HCT116 (cell line): ENCODE data around the gene EPB41L5. TPM values are rescaled to one million over a fixed set of nuclear protein-coding genes. Genes with fewer than 3 reads are reported as not detected.

ENCODE experiments used
- ATAC-seq: fragments of 200-7000 bp; cut with Tn5 transposase; 2 replicates; pipeline ENCODE4 v1.9.1; 2020; ENCODE audit warnings: mild to moderate bottlenecking, moderate library complexity
- BruUV-seq: library from RNA; stranded (reverse); fragments of 400-500 nt; replicated peaks from 2 replicates; lab custom pipeline; 2021; lab: Mats Ljungman, UMichigan
- CTCF ChIA-PET: fragments of 300-600 bp; sonication (Branson Sonifier 250); formaldehyde crosslinking; loops from one replicate; lab custom pipeline; 2021; ENCODE audit warnings: antibody characterized with exemption; lab: Charles Lee
- POLR2A ChIA-PET: fragments of 300-600, 350-600 bp; sonication (Branson Sonifier 250); formaldehyde crosslinking; loops from one replicate; lab custom pipeline; 2021; ENCODE audit warnings: antibody characterized with exemption; lab: Charles Lee
- RAD21 ChIA-PET, 2 experiments: fragments of 300-600 bp; sonication (Branson Sonifier 250); formaldehyde crosslinking; loops; one replicate each; lab custom pipeline; 2023; ENCODE audit warnings: low total read pairs in 2 of 2; ENCODE audit not compliant: uncharacterized antibody in 2 of 2, unreplicated experiment in 2 of 2, low non-redundant PET in 1 of 2; lab: Charles Lee
- DNase-seq: peaks from one replicate; pipeline ENCODE4 v3.0.0-alpha.2; 2010; ENCODE audit warnings: low read depth, low spot score
- H2AFZ ChIP-seq: fragments of 200-600 bp; shearing (Covaris generic), sonication (generic); 2 replicates; pipeline ENCODE4 v1.6.1; 2017; ENCODE audit warnings: low read depth, mixed run types, mixed read lengths, antibody characterized with exemption, low read length; ENCODE audit not compliant: poor library complexity, severe bottlenecking
- H3K27ac ChIP-seq: 2 replicates; pipeline ENCODE4 v1.5.1; 2012; ENCODE audit warnings: low read depth, low read length
- H3K27me3 ChIP-seq: fragments of 200-600 bp; sonication (generic); 2 replicates; pipeline ENCODE4 v1.6.1; 2016; ENCODE audit warnings: mixed run types, low read length, mixed read lengths; ENCODE audit not compliant: insufficient read depth
- H3K36me3 ChIP-seq, 2 experiments: fragments of 200-500 bp in 1 of 2; fragments of 200-600 bp in 1 of 2; sonication (Bioruptor generic) in 1 of 2; sonication (generic) in 1 of 2; 2 replicates each; pipeline versions ENCODE4 v1.5.1 to v1.6.1; 2014 to 2016; ENCODE audit warnings: low read length in 2 of 2, inconsistent platforms in 1 of 2, mixed read lengths in 1 of 2, mixed run types in 1 of 2; ENCODE audit not compliant: insufficient read depth in 2 of 2, control insufficient read depth in 1 of 2
- H3K4me1 ChIP-seq, 2 experiments: fragments of 200-600 bp in 1 of 2; sonication (generic) in 1 of 2; 2 replicates each; pipeline versions ENCODE4 v1.5.1 to v1.6.1; 2012 to 2017; ENCODE audit warnings: low read length in 2 of 2, inconsistent platforms in 1 of 2, mild to moderate bottlenecking in 1 of 2, mixed read lengths in 1 of 2, mixed run types in 1 of 2, moderate library complexity in 1 of 2; ENCODE audit not compliant: insufficient read depth in 2 of 2, control insufficient read depth in 1 of 2
- H3K4me2 ChIP-seq: fragments of 200-600 bp; sonication (generic); 2 replicates; pipeline ENCODE4 v1.6.1; 2017; ENCODE audit warnings: mixed run types, low read length, mixed read lengths
- H3K4me3 ChIP-seq, 2 experiments: fragments of 200-600 bp in 1 of 2; sonication (generic) in 1 of 2; replicated peaks in 1 of 2; 2 replicates each; pipeline ENCODE4 v1.5.1; 2011 to 2016; ENCODE audit warnings: low read length in 2 of 2, control low read depth in 1 of 2, low read depth in 1 of 2, mild to moderate bottlenecking in 1 of 2, mixed read lengths in 1 of 2, mixed run types in 1 of 2
- H3K79me2 ChIP-seq: fragments of 200-600 bp; sonication (generic); 2 replicates; pipeline ENCODE4 v1.6.1; 2017; ENCODE audit warnings: mild to moderate bottlenecking, mixed run types, low read length, moderate library complexity, mixed read lengths; ENCODE audit not compliant: insufficient read depth
- H3K9ac ChIP-seq: fragments of 200-600 bp; sonication (generic); 2 replicates; pipeline ENCODE4 v1.6.1; 2016; ENCODE audit warnings: low read length, mixed read lengths
- H3K9me2 ChIP-seq: fragments of 200-600 bp; sonication (generic), shearing (Covaris generic); 2 replicates; pipeline ENCODE4 v1.6.1; 2017; ENCODE audit warnings: mixed run types, mild to moderate bottlenecking, moderate library complexity; ENCODE audit not compliant: insufficient read depth
- H3K9me3 ChIP-seq, 2 experiments: fragments of 200-500 bp in 1 of 2; fragments of 200-600 bp in 1 of 2; sonication (Bioruptor generic) in 1 of 2; sonication (generic) in 1 of 2; 2 replicates each; pipeline ENCODE4 v1.6.1; 2014 to 2017; ENCODE audit warnings: low read length in 2 of 2, mixed read lengths in 2 of 2, inconsistent platforms in 1 of 2, low read depth in 1 of 2, mild to moderate bottlenecking in 1 of 2, mixed run types in 1 of 2, moderate library complexity in 1 of 2; ENCODE audit not compliant: control insufficient read depth in 1 of 2, insufficient read depth in 1 of 2
- H4K20me1 ChIP-seq: fragments of 200-600 bp; sonication (generic), shearing (Covaris generic); 2 replicates; pipeline ENCODE4 v1.6.1; 2017; ENCODE audit warnings: mixed run types, mild to moderate bottlenecking, moderate library complexity; ENCODE audit not compliant: insufficient read depth
- EGR1 ChIP-seq: IDR thresholded peaks from 2 replicates; pipeline ENCODE4 v1.6.1; 2012; ENCODE audit warnings: low read depth
- ELF1 ChIP-seq: IDR thresholded peaks from 2 replicates; pipeline ENCODE4 v1.6.1; 2012; ENCODE audit warnings: low read depth, borderline replicate concordance
- EZH2phosphoT487 ChIP-seq: fragments of 200-600 bp; IDR thresholded peaks from 2 replicates; pipeline ENCODE4 v1.6.1; 2018; ENCODE audit warnings: antibody characterized with exemption, borderline replicate concordance
- JUND ChIP-seq: IDR thresholded peaks from 2 replicates; pipeline ENCODE4 v1.6.1; 2012
- POLR2A ChIP-seq: IDR thresholded peaks from 2 replicates; pipeline ENCODE4 v1.7.0; 2011; ENCODE audit warnings: borderline replicate concordance; ENCODE audit not compliant: insufficient read depth, insufficient read length; ENCODE audit errors: extremely low read depth
- POLR2AphosphoS5 ChIP-seq: IDR thresholded peaks from 2 replicates; pipeline ENCODE4 v1.6.1; 2011; ENCODE audit warnings: mild to moderate bottlenecking, low read depth, low read length, moderate library complexity
- SIN3A ChIP-seq: IDR thresholded peaks from 2 replicates; pipeline ENCODE4 v1.6.1; 2012; ENCODE audit warnings: low read depth
- SP1 ChIP-seq: IDR thresholded peaks from 2 replicates; pipeline ENCODE4 v1.6.1; 2012; ENCODE audit warnings: low read depth
- SRF ChIP-seq: IDR thresholded peaks from 2 replicates; pipeline ENCODE4 v1.6.1; 2012; ENCODE audit warnings: low read depth
- TCF7L2 ChIP-seq: IDR thresholded peaks from 2 replicates; pipeline ENCODE4 v1.7.0; 2011; ENCODE audit warnings: borderline replicate concordance, inconsistent platforms; ENCODE audit not compliant: insufficient read depth, insufficient read length; ENCODE audit errors: extremely low read depth
- ZNF274 ChIP-seq: fragments of 200-500 bp; sonication (Bioruptor generic); IDR thresholded peaks from 2 replicates; pipeline ENCODE4 v1.6.1; 2014; ENCODE audit warnings: mild to moderate bottlenecking, low read depth, low read length, inconsistent platforms
- intact Hi-C: fragments of 100-400 bp; cut with micrococcal nuclease; formaldehyde crosslinking; loops from 2 replicates; pipeline ENCODE4 v1.10.0; 2022
- total RNA-seq: library from RNA; stranded (reverse); gene quantifications from one replicate; pipeline ENCODE4 v1.2.1, GENCODE V29; 2021; ENCODE audit not compliant: unreplicated experiment
- TF ChIP-seq, protein P1 (sequence below), 3 experiments: fragments of 200-600 bp in 1 of 3; sonication (generic) in 1 of 3; IDR thresholded peaks in 2 of 3; conservative IDR thresholded peaks in 1 of 3; 2 replicates each; pipeline ENCODE4 v1.5.1; 2012 to 2017; ENCODE audit warnings: low read depth in 2 of 3, low read length in 2 of 3, antibody characterized with exemption in 1 of 3, borderline replicate concordance in 1 of 3, control low read depth in 1 of 3, mild to moderate bottlenecking in 1 of 3, mixed read lengths in 1 of 3, mixed run types in 1 of 3, moderate library complexity in 1 of 3; ENCODE audit not compliant: insufficient read depth in 1 of 3
- TF ChIP-seq, protein P2 (sequence below): IDR thresholded peaks from 2 replicates; pipeline ENCODE4 v1.6.1; 2012
- TF ChIP-seq, protein P3 (sequence below): IDR thresholded peaks from 2 replicates; pipeline ENCODE4 v1.6.1; 2012
- TF ChIP-seq, protein P4 (sequence below): IDR thresholded peaks from 2 replicates; pipeline ENCODE4 v1.6.1; 2011; ENCODE audit warnings: mild to moderate bottlenecking, low read length, moderate library complexity; ENCODE audit not compliant: insufficient replicate concordance; ENCODE audit errors: extremely low read depth

Gene EPB41L5
- total RNA-seq, 1 experiment from 2014 or later = 14.7 TPM

DNA sequence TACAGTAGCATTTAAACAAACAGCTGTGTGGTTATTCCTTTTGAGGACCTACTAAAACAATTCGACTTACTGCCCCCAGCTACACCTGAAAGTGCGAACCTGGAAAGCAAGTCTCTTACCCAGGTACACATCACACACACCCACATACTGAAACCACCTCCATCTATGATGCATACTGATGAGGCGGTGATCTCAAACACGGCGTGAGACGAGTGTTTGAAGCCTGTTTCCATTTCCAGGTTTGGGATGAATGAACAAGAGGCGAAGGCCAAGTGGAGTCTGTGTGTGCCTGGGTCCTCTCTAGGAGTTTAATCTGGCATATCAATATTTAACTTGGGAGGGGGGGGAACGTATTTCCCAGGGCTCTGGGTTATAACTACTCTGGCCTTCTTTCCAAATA, 208.7 kb downstream of the EPB41L5 start (continued):
- TF ChIP-seq ELF1 (no peak), POLR2A (no peak), ZNF274 (no peak), EZH2phosphoT487 (no peak), POLR2AphosphoS5 (no peak), SP1 (no peak), JUND (no peak), SIN3A (no peak)
- TF ChIP-seq, protein P1, sequence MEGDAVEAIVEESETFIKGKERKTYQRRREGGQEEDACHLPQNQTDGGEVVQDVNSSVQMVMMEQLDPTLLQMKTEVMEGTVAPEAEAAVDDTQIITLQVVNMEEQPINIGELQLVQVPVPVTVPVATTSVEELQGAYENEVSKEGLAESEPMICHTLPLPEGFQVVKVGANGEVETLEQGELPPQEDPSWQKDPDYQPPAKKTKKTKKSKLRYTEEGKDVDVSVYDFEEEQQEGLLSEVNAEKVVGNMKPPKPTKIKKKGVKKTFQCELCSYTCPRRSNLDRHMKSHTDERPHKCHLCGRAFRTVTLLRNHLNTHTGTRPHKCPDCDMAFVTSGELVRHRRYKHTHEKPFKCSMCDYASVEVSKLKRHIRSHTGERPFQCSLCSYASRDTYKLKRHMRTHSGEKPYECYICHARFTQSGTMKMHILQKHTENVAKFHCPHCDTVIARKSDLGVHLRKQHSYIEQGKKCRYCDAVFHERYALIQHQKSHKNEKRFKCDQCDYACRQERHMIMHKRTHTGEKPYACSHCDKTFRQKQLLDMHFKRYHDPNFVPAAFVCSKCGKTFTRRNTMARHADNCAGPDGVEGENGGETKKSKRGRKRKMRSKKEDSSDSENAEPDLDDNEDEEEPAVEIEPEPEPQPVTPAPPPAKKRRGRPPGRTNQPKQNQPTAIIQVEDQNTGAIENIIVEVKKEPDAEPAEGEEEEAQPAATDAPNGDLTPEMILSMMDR (IDR thresholded peaks at IDR 0.05 in 2 of 3, conservative IDR thresholded peaks at IDR 0.05 in 1 of 3; ENCODE audit: borderline replicate concordance in 1 of 3, insufficient read depth in 1 of 3, low read depth in 2 of 3, low read length in 2 of 3) = no peak

DNA sequence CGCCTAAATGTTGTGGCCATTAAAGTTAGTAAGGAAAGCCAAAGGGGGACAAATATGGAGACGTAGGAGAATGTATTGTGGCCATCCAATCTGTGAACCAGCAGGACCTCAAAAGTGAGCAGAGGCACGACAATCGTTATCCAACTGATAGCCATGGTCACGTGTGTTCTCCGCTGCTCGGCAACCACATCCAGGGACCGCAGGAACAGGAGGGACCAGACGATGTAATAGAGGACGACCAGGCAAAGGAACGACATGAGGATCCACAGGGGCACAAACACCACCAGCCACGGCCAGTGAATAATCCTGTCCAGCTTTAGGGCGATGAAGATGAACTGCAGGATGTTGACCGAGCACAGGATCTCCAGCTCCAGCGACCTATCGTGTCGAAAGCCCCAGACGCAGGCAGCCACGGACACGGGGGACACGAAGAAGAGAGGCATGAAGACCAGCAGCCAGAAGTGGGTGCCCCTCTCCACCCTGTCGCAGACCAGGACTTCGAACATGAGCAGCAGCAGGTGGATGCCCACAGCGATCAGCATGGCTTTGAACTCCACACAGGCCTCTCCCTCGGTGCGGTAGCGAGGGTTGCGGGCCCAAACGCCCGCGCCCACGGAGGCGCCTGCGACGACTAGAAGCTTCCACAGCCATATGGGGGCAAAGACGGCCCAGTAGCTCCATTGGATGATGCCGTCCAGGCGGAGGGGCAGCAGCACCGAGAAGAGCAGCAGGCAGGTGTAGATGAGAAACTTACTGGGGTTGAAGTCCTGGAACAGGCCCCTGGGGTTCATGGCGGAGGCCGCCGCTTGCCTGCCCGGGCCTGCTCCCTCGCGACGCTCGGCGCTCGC, 209.5 kb downstream of the EPB41L5 start:
- Histone ChIP-seq H4K20me1 (no peaks in the 10 kb centered on the region), H3K9me3 (no peaks in the 10 kb centered on the region), H3K4me1 (peaks cover 6 to 30% of the 10 kb centered on the region in 2 experiments; a peak in 3 of 4 replicates), H3K27ac (peak overlapping the region; percentile 85), H3K27me3 (no peaks in the 10 kb centered on the region), H3K36me3 (peaks cover 0 to 7% of the 10 kb centered on the region in 2 experiments; a peak in 1 of 4 replicates), H3K9ac (peak overlapping the region; percentile 74), H3K9me2 (no peaks in the 10 kb centered on the region), H3K4me2 (peak overlapping the region; percentile 91), H3K4me3 (peak overlapping the region; percentile 58 to 65), H2AFZ (no peak overlapping the region), H3K79me2 (peaks cover 21% of the 10 kb centered on the region)
- no peak for TF ChIP-seq SP1
- TF ChIP-seq SIN3A = no peak
- TF ChIP-seq, protein P2, sequence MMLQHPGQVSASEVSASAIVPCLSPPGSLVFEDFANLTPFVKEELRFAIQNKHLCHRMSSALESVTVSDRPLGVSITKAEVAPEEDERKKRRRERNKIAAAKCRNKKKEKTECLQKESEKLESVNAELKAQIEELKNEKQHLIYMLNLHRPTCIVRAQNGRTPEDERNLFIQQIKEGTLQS = no peak
- TF ChIP-seq SRF = no peak
- TF ChIP-seq ZNF274 = no peak
- TF ChIP-seq, protein P3, sequence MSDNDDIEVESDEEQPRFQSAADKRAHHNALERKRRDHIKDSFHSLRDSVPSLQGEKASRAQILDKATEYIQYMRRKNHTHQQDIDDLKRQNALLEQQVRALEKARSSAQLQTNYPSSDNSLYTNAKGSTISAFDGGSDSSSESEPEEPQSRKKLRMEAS = no peak
- no peak for TF ChIP-seq EGR1
- no peak for TF ChIP-seq TCF7L2
- TF ChIP-seq, protein P4, sequence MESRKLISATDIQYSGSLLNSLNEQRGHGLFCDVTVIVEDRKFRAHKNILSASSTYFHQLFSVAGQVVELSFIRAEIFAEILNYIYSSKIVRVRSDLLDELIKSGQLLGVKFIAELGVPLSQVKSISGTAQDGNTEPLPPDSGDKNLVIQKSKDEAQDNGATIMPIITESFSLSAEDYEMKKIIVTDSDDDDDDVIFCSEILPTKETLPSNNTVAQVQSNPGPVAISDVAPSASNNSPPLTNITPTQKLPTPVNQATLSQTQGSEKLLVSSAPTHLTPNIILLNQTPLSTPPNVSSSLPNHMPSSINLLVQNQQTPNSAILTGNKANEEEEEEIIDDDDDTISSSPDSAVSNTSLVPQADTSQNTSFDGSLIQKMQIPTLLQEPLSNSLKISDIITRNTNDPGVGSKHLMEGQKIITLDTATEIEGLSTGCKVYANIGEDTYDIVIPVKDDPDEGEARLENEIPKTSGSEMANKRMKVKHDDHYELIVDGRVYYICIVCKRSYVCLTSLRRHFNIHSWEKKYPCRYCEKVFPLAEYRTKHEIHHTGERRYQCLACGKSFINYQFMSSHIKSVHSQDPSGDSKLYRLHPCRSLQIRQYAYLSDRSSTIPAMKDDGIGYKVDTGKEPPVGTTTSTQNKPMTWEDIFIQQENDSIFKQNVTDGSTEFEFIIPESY = no peak
- TF ChIP-seq POLR2A = no peak
- ChIA-PET RAD21 (no interaction called here), POLR2A (interaction anchor here (1.0 kb wide), 4 partner anchors 8 to 853 kb away, joined by 3 to 7 read pairs (median 5); partner anchors contain the start of gene RALB), CTCF (interaction anchor here (1.0 kb wide), 2 partner anchors 90 to 520 kb away, joined by 3 to 7 read pairs; no protein-coding TSS in a partner anchor)
- no peak for ATAC-seq
- DNase-seq = no peak
- no TSS peak for BruUV-seq
- intact Hi-C loops = no loop called here
